K562 (cell line): ENCODE data around the gene LUZP1. TPM values are rescaled to one million over a fixed set of nuclear protein-coding genes. Genes with fewer than 3 reads are reported as not detected.

Experiments
- CBX8 ChIP-seq: fragments of 200-600 bp; sonication (generic); IDR thresholded peaks from 2 replicates; pipeline ENCODE4 v1.6.1; 2012; ENCODE audit warnings: borderline replicate concordance, mixed run types, low read depth, mild to moderate bottlenecking, moderate library complexity, mixed read lengths, low read length, control low read depth, inconsistent platforms; ENCODE audit not compliant: poor library complexity, severe bottlenecking; ENCODE audit errors: extremely low read depth
- DIDO1 ChIP-seq: fragments of 450-650 bp; IDR thresholded peaks from 2 replicates; pipeline ENCODE4 v1.6.1; 2016; ENCODE audit warnings: low read depth, missing biosample characterization, missing genetic modification characterization
- JUN ChIP-seq, 2 experiments: sonication (generic) in 1 of 2; formaldehyde crosslinking in 1 of 2; IDR thresholded peaks; 2 replicates each; pipeline versions ENCODE4 v1.6.1 to v1.8.0; 2012 to 2022; ENCODE audit warnings: borderline replicate concordance in 2 of 2, mild to moderate bottlenecking in 2 of 2, improper control_type of control experiment in 1 of 2, low read depth in 1 of 2, low read length in 1 of 2, missing genetic modification reagents in 1 of 2
- KHSRP ChIP-seq: fragments of 450-650 bp; IDR thresholded peaks from 2 replicates; pipeline ENCODE4 v1.6.1; 2017
- MCM3 ChIP-seq: fragments of 450-650 bp; IDR thresholded peaks from 2 replicates; pipeline ENCODE4 v1.6.1; 2016
- PHB2 ChIP-seq: fragments of 450-650 bp; IDR thresholded peaks from 2 replicates; pipeline ENCODE4 v1.6.1; 2017; ENCODE audit warnings: low read depth
- POLR2AphosphoS5 ChIP-seq: IDR thresholded peaks from 2 replicates; pipeline ENCODE4 v1.6.1; 2011; ENCODE audit warnings: mild to moderate bottlenecking, low read depth, low read length, moderate library complexity; ENCODE audit not compliant: control insufficient read depth, insufficient read depth
- PYGO2 ChIP-seq: fragments of 450-650 bp; IDR thresholded peaks from 2 replicates; pipeline ENCODE4 v1.6.1; 2016; ENCODE audit warnings: mild to moderate bottlenecking, missing genetic modification characterization, moderate library complexity, missing compliant biosample characterization
- TCF7L2 ChIP-seq: fragments of 150-350 bp; IDR thresholded peaks from 2 replicates; pipeline ENCODE4 v1.6.1; 2016; ENCODE audit warnings: low read depth, mild to moderate bottlenecking, low read length, moderate library complexity
- TRIM24 ChIP-seq, 2 experiments: fragments of 450-650 bp; IDR thresholded peaks; 2 replicates each; pipeline ENCODE4 v1.6.1; 2016
- ZBTB17 ChIP-seq: fragments of 450-650 bp; formaldehyde crosslinking; IDR thresholded peaks from 2 replicates; pipeline ENCODE4 v1.4.0; 2020; ENCODE audit warnings: mild to moderate bottlenecking
- ZNF507 ChIP-seq: conservative IDR thresholded peaks from 2 replicates; pipeline ENCODE4 v1.6.1; 2017; ENCODE audit warnings: missing genetic modification characterization, missing compliant biosample characterization
- ZNF644 ChIP-seq: fragments of 200-800 bp; sonication (Bioruptor generic); IDR thresholded peaks from 2 replicates; pipeline ENCODE4 v1.6.1; 2016; ENCODE audit warnings: low read depth, missing genetic modification characterization, missing compliant biosample characterization
- polyA plus RNA-seq, 8 experiments: library from polyadenylated mRNA; depleted of rRNA in 4 of 8; stranded (reverse) in 5 of 8; unstranded in 3 of 8; fragments of >200 nt; fragmentation: Nextera tagmentation in 2 of 8; fragmentation: Illumina TruSeq in 1 of 8; extraction: Ambion mirVana in 2 of 8; extraction: Trizol in 1 of 8; gene quantifications; 2 replicates each; pipeline versions ENCODE4 v1.2.1 to v1.2.3, GENCODE V29; 2011 to 2014; ENCODE audit warnings: inconsistent platforms in 1 of 8, missing spikeins in 1 of 8
- total RNA-seq, 7 experiments: library from RNA; depleted of rRNA in 6 of 7; stranded (reverse); fragments of >200 nt in 6 of 7; fragmentation: Illumina TruSeq in 2 of 7; extraction: Trizol in 2 of 7; gene quantifications; 2 replicates each; pipeline versions ENCODE4 v1.2.1 to v1.2.3, GENCODE V29; 2011 to 2021; ENCODE audit warnings: low replicate concordance in 1 of 7
- TF ChIP-seq, protein P1 (sequence below): fragments of 250-450 bp; sonication (Bioruptor Pico); IDR thresholded peaks from 2 replicates; pipeline ENCODE4 v1.5.0; 2021
- TF ChIP-seq, protein P2 (sequence below): fragments of 450-650 bp; IDR thresholded peaks from 2 replicates; pipeline ENCODE4 v1.6.1; 2018; ENCODE audit not compliant: partially characterized antibody
- TF ChIP-seq, protein P3 (sequence below): sonication (generic); formaldehyde crosslinking; IDR thresholded peaks from 2 replicates; pipeline ENCODE4 v1.8.1; 2023; ENCODE audit warnings: mild to moderate bottlenecking, missing genetic modification reagents
- TF ChIP-seq, protein P4 (sequence below), 3 experiments: fragments of 200-800 bp in 1 of 3; sonication (Bioruptor generic) in 1 of 3; sonication (generic) in 1 of 3; formaldehyde crosslinking in 1 of 3; IDR thresholded peaks; 2 replicates each; pipeline versions ENCODE4 v1.6.1 to v1.8.0; 2016 to 2022; ENCODE audit warnings: mild to moderate bottlenecking in 2 of 3, missing compliant biosample characterization in 2 of 3, missing genetic modification characterization in 2 of 3, missing genetic modification reagents in 1 of 3

The LUZP1 gene
- total and polyA plus RNA-seq, 9 of the 15 experiments (the other 6 are each of a cell fraction or from before 2014, with no cell fraction given), result 6.5 to 19.1 (median 12.4) TPM

DNA sequence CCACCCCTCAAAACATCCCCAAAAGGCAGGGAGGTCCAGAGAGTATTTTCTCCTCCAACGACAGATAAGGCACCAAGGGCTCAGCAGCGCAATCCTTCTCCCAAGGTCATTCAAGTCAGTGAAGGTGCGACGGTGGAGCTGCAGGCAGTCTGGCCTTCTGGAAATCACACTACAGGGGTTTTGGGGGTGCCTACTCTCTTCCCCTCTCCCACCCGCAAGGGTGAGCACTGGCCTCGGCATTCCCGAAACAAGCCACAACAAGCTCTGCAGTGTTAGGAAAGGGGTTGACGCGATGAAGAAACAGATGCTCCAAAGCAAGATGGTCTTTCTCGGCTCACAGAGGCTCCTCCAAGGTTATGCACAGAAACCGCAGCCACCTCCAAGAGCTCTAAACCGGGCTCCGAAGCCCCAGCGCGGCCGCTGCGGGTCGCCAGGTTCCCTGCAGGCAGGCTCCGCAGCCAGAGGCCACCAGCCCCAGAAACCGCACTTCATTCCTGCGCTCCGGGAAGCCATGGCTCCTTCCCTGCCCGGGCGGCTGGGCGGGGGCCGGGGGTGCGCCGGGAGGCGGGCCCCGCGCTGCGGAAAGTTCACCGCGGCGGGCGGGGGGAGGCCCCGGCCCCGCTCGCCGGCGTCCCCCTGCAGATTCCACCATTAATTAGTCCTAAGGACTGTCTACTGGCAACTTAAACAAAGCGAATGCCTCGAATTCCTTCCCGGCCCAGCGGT, 1.1 kb downstream of the LUZP1 start (continued):
- TF ChIP-seq JUN (IDR thresholded peaks at IDR 0.05; ENCODE audit: borderline replicate concordance, low read depth, low read length) (no peak), JUN (CRISPR knock-in tag; IDR thresholded peaks at IDR 0.05; ENCODE audit: borderline replicate concordance) (no peak), MCM3 (no peak), ZNF507 (tag) (no peak), ZNF644 (tag) (no peak), KHSRP (no peak), PHB2 (no peak), CBX8 (no peak), TCF7L2 (no peak), TRIM24 (IDR thresholded peaks at IDR 0.05) (no peak), ZBTB17 (CRISPR knock-in tag) (no peak), PYGO2 (no peak), POLR2AphosphoS5 (no peak), DIDO1 (tag) (no peak)
- TF ChIP-seq, protein P1, sequence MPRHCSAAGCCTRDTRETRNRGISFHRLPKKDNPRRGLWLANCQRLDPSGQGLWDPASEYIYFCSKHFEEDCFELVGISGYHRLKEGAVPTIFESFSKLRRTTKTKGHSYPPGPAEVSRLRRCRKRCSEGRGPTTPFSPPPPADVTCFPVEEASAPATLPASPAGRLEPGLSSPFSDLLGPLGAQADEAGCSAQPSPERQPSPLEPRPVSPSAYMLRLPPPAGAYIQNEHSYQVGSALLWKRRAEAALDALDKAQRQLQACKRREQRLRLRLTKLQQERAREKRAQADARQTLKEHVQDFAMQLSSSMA (CRISPR knock-in tag), result no peak
- TF ChIP-seq, protein P2, sequence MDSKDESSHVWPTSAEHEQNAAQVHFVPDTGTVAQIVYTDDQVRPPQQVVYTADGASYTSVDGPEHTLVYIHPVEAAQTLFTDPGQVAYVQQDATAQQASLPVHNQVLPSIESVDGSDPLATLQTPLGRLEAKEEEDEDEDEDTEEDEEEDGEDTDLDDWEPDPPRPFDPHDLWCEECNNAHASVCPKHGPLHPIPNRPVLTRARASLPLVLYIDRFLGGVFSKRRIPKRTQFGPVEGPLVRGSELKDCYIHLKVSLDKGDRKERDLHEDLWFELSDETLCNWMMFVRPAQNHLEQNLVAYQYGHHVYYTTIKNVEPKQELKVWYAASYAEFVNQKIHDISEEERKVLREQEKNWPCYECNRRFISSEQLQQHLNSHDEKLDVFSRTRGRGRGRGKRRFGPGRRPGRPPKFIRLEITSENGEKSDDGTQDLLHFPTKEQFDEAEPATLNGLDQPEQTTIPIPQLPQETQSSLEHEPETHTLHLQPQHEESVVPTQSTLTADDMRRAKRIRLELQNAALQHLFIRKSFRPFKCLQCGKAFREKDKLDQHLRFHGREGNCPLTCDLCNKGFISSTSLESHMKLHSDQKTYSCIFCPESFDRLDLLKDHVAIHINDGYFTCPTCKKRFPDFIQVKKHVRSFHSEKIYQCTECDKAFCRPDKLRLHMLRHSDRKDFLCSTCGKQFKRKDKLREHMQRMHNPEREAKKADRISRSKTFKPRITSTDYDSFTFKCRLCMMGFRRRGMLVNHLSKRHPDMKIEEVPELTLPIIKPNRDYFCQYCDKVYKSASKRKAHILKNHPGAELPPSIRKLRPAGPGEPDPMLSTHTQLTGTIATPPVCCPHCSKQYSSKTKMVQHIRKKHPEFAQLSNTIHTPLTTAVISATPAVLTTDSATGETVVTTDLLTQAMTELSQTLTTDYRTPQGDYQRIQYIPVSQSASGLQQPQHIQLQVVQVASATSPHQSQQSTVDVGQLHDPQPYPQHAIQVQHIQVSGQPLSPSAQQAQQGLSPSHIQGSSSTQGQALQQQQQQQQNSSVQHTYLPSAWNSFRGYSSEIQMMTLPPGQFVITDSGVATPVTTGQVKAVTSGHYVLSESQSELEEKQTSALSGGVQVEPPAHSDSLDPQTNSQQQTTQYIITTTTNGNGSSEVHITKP, result no peak
- TF ChIP-seq, protein P3, sequence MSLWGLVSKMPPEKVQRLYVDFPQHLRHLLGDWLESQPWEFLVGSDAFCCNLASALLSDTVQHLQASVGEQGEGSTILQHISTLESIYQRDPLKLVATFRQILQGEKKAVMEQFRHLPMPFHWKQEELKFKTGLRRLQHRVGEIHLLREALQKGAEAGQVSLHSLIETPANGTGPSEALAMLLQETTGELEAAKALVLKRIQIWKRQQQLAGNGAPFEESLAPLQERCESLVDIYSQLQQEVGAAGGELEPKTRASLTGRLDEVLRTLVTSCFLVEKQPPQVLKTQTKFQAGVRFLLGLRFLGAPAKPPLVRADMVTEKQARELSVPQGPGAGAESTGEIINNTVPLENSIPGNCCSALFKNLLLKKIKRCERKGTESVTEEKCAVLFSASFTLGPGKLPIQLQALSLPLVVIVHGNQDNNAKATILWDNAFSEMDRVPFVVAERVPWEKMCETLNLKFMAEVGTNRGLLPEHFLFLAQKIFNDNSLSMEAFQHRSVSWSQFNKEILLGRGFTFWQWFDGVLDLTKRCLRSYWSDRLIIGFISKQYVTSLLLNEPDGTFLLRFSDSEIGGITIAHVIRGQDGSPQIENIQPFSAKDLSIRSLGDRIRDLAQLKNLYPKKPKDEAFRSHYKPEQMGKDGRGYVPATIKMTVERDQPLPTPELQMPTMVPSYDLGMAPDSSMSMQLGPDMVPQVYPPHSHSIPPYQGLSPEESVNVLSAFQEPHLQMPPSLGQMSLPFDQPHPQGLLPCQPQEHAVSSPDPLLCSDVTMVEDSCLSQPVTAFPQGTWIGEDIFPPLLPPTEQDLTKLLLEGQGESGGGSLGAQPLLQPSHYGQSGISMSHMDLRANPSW (CRISPR knock-in tag), result no peak
- TF ChIP-seq, protein P4, sequence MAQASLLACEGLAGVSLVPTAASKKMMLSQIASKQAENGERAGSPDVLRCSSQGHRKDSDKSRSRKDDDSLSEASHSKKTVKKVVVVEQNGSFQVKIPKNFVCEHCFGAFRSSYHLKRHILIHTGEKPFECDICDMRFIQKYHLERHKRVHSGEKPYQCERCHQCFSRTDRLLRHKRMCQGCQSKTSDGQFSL (CRISPR knock-in tag; IDR thresholded peaks at IDR 0.05), result no peak
- TF ChIP-seq, protein P4 (tag; IDR thresholded peaks at IDR 0.05), result no peak
